Liver (tissue), 9 donors: Measurements from ENCODE around the gene SLC35F4. TPM values are rescaled to one million over a fixed set of nuclear protein-coding genes. Genes with fewer than 3 reads are reported as not detected.
A peak's percentile ranks its signal among the peaks of the same experiment; 100 is the strongest.

Experiments used
- DNase-seq: peaks from one replicate; pipeline ENCODE4 v3.0.0-alpha.2; 2017; ENCODE audit warnings: low spot score
- H3K27ac ChIP-seq, 2 donors: one replicate each; pipeline ENCODE4 v1.7.0; 2013; ENCODE audit warnings: inconsistent platforms in 2 of 2, low read length in 2 of 2, control low read depth in 1 of 2, low read depth in 1 of 2, mild to moderate bottlenecking in 1 of 2
- H3K27me3 ChIP-seq, 4 donors: one replicate each; pipeline versions ENCODE4 v1.6.1 to v1.7.0; 2013; ENCODE audit warnings: low read length in 3 of 4, inconsistent platforms in 1 of 4, mild to moderate bottlenecking in 1 of 4, moderate library complexity in 1 of 4; ENCODE audit not compliant: control insufficient read depth in 4 of 4, insufficient read depth in 4 of 4
- H3K36me3 ChIP-seq, 4 donors: one replicate each; pipeline versions ENCODE4 v1.6.1 to v1.7.0; 2013; ENCODE audit warnings: low read length in 3 of 4, mild to moderate bottlenecking in 3 of 4, low read depth in 1 of 4, moderate library complexity in 1 of 4; ENCODE audit not compliant: control insufficient read depth in 4 of 4, insufficient read depth in 3 of 4
- H3K4me1 ChIP-seq, 4 donors: one replicate each; pipeline versions ENCODE4 v1.6.1 to v1.7.0; 2013; ENCODE audit warnings: low read length in 3 of 4, mild to moderate bottlenecking in 3 of 4, moderate library complexity in 1 of 4; ENCODE audit not compliant: control insufficient read depth in 4 of 4, insufficient read depth in 4 of 4
- H3K4me3 ChIP-seq, 3 donors: one replicate each; pipeline versions ENCODE4 v1.6.1 to v1.7.0; 2013; ENCODE audit warnings: low read length in 3 of 3, control low read depth in 1 of 3, low read depth in 1 of 3, mild to moderate bottlenecking in 1 of 3
- H3K9ac ChIP-seq, 2 donors: one replicate each; pipeline ENCODE4 v1.7.0; 2013; ENCODE audit warnings: low read length in 2 of 2, mild to moderate bottlenecking in 2 of 2, moderate library complexity in 2 of 2, control low read depth in 1 of 2, low read depth in 1 of 2
- H3K9me3 ChIP-seq, 4 donors: one replicate each; pipeline versions ENCODE4 v1.6.1 to v1.7.0; 2013; ENCODE audit warnings: low read length in 3 of 4; ENCODE audit not compliant: control insufficient read depth in 4 of 4
- CTCF ChIP-seq: fragments of 150-350 bp; IDR thresholded peaks from 2 replicates; pipeline ENCODE4 v1.5.1; 2017; ENCODE audit warnings: improper control_type of control experiment, low read depth, low read length; ENCODE audit not compliant: missing input control
- EGR1 ChIP-seq, 2 donors: IDR thresholded peaks; 2 replicates each; pipeline ENCODE4 v1.6.1; 2016 to 2018; ENCODE audit warnings: antibody characterized with exemption in 2 of 2, low read depth in 2 of 2
- FOXA1 ChIP-seq: IDR thresholded peaks from 2 replicates; pipeline ENCODE4 v1.6.1; 2016; ENCODE audit warnings: antibody characterized with exemption
- FOXA2 ChIP-seq: IDR thresholded peaks from 2 replicates; pipeline ENCODE4 v1.6.1; 2016; ENCODE audit warnings: antibody characterized with exemption
- GABPA ChIP-seq, 2 donors: IDR thresholded peaks in 1 of 2; conservative IDR thresholded peaks in 1 of 2; 2 replicates each; pipeline ENCODE4 v1.6.1; 2016; ENCODE audit warnings: antibody characterized with exemption in 2 of 2, mild to moderate bottlenecking in 1 of 2, moderate library complexity in 1 of 2
- HNF4A ChIP-seq, 2 donors: conservative IDR thresholded peaks; 2 replicates each; pipeline ENCODE4 v1.6.1; 2016; ENCODE audit warnings: antibody characterized with exemption in 2 of 2, mild to moderate bottlenecking in 2 of 2
- HNF4G ChIP-seq: IDR thresholded peaks from 2 replicates; pipeline ENCODE4 v1.6.1; 2016; ENCODE audit warnings: antibody characterized with exemption
- NR2F2 ChIP-seq: IDR thresholded peaks from 2 replicates; pipeline ENCODE4 v1.6.1; 2016; ENCODE audit warnings: antibody characterized with exemption
- RAD21 ChIP-seq, 2 donors: IDR thresholded peaks; 2 replicates each; pipeline ENCODE4 v1.6.1; 2016; ENCODE audit warnings: antibody characterized with exemption in 2 of 2, mild to moderate bottlenecking in 2 of 2
- RXRA ChIP-seq, 2 donors: IDR thresholded peaks; 2 replicates each; pipeline ENCODE4 v1.6.1; 2017 to 2018; ENCODE audit warnings: antibody characterized with exemption in 2 of 2, mild to moderate bottlenecking in 1 of 2
- SP1 ChIP-seq: IDR thresholded peaks from 2 replicates; pipeline ENCODE4 v1.6.1; 2018; ENCODE audit warnings: antibody characterized with exemption, mild to moderate bottlenecking
- TAF1 ChIP-seq: conservative IDR thresholded peaks from 2 replicates; pipeline ENCODE4 v1.6.1; 2016; ENCODE audit warnings: antibody characterized with exemption, mild to moderate bottlenecking
- ZBTB33 ChIP-seq: IDR thresholded peaks from 2 replicates; pipeline ENCODE4 v1.6.1; 2016; ENCODE audit warnings: antibody characterized with exemption
- WGBS: extraction: QIAGEN DNeasy Blood & Tissue Kit; methylation state at CpG from one replicate; pipeline ENCODE4 v1.1.7; 2013; 5-methylcytosine and 5-hydroxymethylcytosine counted together
- polyA plus RNA-seq, 2 donors: library from polyadenylated mRNA; stranded (reverse) in 1 of 2; unstranded in 1 of 2; fragments of 200-250 nt in 1 of 2; fragments of >200 nt in 1 of 2; fragmentation: Nextera tagmentation in 1 of 2; extraction: Ambion mirVana in 1 of 2; gene quantifications; one replicate each; pipeline versions ENCODE4 v1.2.1 to v1.2.3, GENCODE V29; 2013 to 2015
- total RNA-seq, 2 donors: library from RNA; depleted of rRNA; stranded (reverse); fragments of >200 nt; gene quantifications; one replicate each; pipeline ENCODE4 v1.2.3, GENCODE V29; 2014
- TF ChIP-seq, protein P1 (sequence below): IDR thresholded peaks from 2 replicates; pipeline ENCODE4 v1.6.1; 2016; ENCODE audit warnings: antibody characterized with exemption
- TF ChIP-seq, protein P2 (sequence below): IDR thresholded peaks from 2 replicates; pipeline ENCODE4 v1.6.1; 2016; ENCODE audit warnings: antibody characterized with exemption
- donor health status: healthy.
- donor health status: healthy.
- donor health status: healthy.
- donor health status: healthy.
- donor health status: healthy.

SLC35F4 gene
- total and polyA plus RNA-seq, 4 donors = not detected

DNA sequence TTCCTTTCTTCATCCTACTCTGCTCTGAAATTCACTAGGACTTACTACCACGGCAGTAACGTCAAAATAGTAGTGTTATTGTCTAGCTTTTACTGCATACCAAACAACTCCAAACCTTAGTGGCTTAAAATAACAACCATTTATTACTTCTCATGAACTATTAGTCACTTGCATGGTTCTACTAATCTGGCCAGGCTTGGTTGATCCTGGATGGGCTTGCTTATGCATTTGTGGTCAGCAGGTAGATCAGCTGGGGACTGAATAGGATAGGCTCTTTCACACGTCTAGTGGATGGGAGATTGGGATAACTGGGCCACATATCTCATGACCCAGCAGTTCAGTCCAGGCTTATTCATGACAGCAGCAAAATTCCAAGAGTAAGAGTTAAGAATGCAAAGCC, 9.4 kb upstream of the SLC35F4 start:
- DNase-seq = no peak
- H3K27ac ChIP-seq = no peak overlapping the region
- H3K36me3 ChIP-seq = no peaks in the 10 kb centered on the region
- peaks cover 0 to 9% (median 0%) of the 10 kb centered on the region in 4 donors for H3K27me3 ChIP-seq
- peaks cover 0 to 3% (median under 1%) of the 10 kb centered on the region in 4 donors for H3K9me3 ChIP-seq
- 53% methylated on average over 3 of the region's 3 CpGs for WGBS
- no peak overlapping the region for H3K9ac ChIP-seq
- TF ChIP-seq CTCF (no peak), FOXA2 (no peak), HNF4A (conservative IDR thresholded peaks at IDR 0.05) (no peak), FOXA1 (no peak), NR2F2 (no peak), HNF4G (no peak), SP1 (no peak), TAF1 (no peak), GABPA (IDR thresholded peaks at IDR 0.05 in 1 of 2, conservative IDR thresholded peaks at IDR 0.05 in 1 of 2) (no peak), ZBTB33 (no peak), RXRA (IDR thresholded peaks at IDR 0.05) (no peak), EGR1 (IDR thresholded peaks at IDR 0.05; ENCODE audit: low read depth in 2 of 2) (no peak)
- TF ChIP-seq, protein P1, sequence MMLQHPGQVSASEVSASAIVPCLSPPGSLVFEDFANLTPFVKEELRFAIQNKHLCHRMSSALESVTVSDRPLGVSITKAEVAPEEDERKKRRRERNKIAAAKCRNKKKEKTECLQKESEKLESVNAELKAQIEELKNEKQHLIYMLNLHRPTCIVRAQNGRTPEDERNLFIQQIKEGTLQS = no peak
- TF ChIP-seq, protein P2, sequence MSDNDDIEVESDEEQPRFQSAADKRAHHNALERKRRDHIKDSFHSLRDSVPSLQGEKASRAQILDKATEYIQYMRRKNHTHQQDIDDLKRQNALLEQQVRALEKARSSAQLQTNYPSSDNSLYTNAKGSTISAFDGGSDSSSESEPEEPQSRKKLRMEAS = no peak
- H3K4me3 ChIP-seq = no peak overlapping the region
- H3K4me1 ChIP-seq = no peaks in the 10 kb centered on the region

DNA sequence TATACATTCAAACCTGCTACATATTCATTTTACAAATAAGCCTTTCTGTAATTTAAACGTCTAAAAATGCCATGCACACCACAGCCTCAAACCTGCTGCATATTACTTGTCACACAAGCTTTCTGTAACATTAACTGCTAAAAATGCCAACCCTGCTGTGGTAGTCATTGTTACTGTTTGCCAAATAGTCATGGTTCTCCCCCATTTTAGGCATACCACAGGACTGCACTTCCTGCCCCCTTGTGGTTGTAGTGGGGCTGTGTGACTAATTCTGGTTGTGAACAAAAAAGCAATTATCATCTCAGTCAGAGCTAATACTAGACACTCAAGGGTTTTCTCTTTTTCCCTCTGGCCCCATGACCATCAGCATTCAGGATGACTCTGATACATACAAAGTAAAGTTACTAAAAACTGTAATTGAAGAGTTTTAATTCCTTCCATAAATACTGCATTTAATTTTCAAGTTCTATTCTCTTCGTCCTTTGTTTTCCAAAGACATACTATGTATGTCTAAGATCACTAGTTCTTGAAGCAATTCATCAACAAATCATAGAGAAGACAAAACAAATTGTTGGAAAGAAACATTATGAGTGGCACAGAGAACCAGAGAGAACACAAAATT, 5.7 kb upstream of the SLC35F4 start:
- DNase-seq = no peak
- Histone ChIP-seq H3K27me3 (peaks cover 0 to 6% (median 0%) of the 10 kb centered on the region in 4 donors), H3K9me3 (no peaks in the 10 kb centered on the region), H3K4me3 (no peak overlapping the region), H3K27ac (no peak overlapping the region), H3K4me1 (no peaks in the 10 kb centered on the region), H3K36me3 (no peaks in the 10 kb centered on the region), H3K9ac (no peak overlapping the region)
- WGBS = 48% methylated on average over 2 of the region's 2 CpGs
- TF ChIP-seq RAD21 (IDR thresholded peaks at IDR 0.05) (peak; percentile 43 to 64), NR2F2 (no peak), CTCF (peak; percentile 35)
